ENCODE results near the gene LMAN1L. TPM values are rescaled to one million over a fixed set of nuclear protein-coding genes. Genes with fewer than 3 reads are reported as not detected.
A peak's percentile ranks its signal among the peaks of the same experiment; 100 is the strongest.

Gene LMAN1L
- total and polyA plus RNA-seq, 2 experiments from 2014 or later = not detected

DNA sequence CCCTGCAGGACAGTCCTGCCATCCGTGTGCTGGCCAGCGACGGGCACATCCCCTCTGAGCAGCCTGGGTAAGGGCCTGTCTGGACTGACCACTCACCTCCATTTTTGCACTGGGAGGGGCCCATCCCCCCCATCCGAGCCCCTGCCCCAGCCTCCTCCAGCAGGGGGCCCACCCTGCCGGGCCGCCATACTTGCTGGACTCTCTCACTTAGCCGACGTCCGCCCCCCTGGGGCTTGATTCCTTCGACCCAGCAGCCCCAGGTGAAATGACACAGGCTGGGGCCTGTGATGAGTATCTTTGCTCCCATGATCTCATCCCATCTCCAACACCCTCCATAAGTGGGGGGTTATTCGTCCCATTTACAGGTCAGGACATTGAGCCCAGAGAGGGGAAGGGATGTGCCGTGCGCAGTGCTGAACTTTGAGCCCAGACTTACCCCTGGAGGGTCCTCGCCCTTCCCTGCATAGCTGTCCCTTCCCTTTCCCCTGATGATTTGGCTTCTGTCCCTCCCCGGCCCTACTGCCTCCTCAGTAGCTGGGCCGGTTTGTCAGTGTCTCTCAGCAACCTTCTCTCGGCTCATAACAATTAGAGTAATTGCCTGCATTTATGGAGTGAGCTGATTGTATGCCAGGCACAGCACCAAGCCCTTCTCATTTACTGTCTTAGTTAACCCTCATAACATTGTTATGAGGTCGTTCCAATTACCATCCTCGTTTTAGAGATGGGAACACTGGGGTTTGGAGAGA lies 4.2 kb downstream of the LMAN1L start:
- Histone ChIP-seq H3K9ac (no peak overlapping the region), H3F3A (ENCODE audit: insufficient read depth) (no peaks in the 10 kb centered on the region), H3K27ac (no peak overlapping the region), H3K9me2 (ENCODE audit: insufficient read depth) (no peaks in the 10 kb centered on the region), H3K27me3 (replicated peaks; ENCODE audit: insufficient read depth) (no peaks in the 10 kb centered on the region), H2AFZ (no peak overlapping the region), H3K9me3 (ENCODE audit: low read depth) (no peaks in the 10 kb centered on the region), H3K79me2 (ENCODE audit: insufficient read depth) (no peaks in the 10 kb centered on the region), H3K4me1 (ENCODE audit: insufficient read depth) (no peaks in the 10 kb centered on the region; the same call in 1 of the 2 replicates), H4K20me1 (ENCODE audit: insufficient read depth) (no peaks in the 10 kb centered on the region), H3K36me3 (ENCODE audit: low read depth) (no peaks in the 10 kb centered on the region), H3K4me3 (no peak overlapping the region), H3K4me2 (ENCODE audit: unreplicated experiment) (no peak overlapping the region)
- TF ChIP-seq EZH2 (IDR thresholded peaks at IDR 0.05; ENCODE audit: insufficient read depth, poor library complexity, severe bottlenecking) = no peak
- TF ChIP-seq EZH2phosphoT487 (IDR thresholded peaks at IDR 0.05; ENCODE audit: insufficient read depth, low read depth) = no peak
- WGBS, 2 experiments (ENCODE audit: low coverage in 1 of 2, low lambda C conversion rate in 2 of 2, missing lambda C conversion rate in 2 of 2) = 39 to 42% methylated on average over 16 to 19 of the region's 19 CpGs
- DNase-seq = no peak
- in situ Hi-C loops (cut with MboI) = no loop called here

GRCh38 chr15:74817370-74817737 lies 4.7 kb downstream of the LMAN1L start:
- in situ Hi-C loops (cut with MboI) = no loop called here
- Histone ChIP-seq H3K9me2 (ENCODE audit: insufficient read depth) (no peaks in the 10 kb centered on the region), H3K36me3 (ENCODE audit: low read depth) (no peaks in the 10 kb centered on the region), H3K9me3 (ENCODE audit: low read depth) (no peaks in the 10 kb centered on the region), H3K4me2 (ENCODE audit: unreplicated experiment) (no peak overlapping the region), H2AFZ (no peak overlapping the region), H3K27me3 (replicated peaks; ENCODE audit: insufficient read depth) (no peaks in the 10 kb centered on the region), H3F3A (ENCODE audit: insufficient read depth) (no peaks in the 10 kb centered on the region), H3K4me3 (no peak overlapping the region), H4K20me1 (ENCODE audit: insufficient read depth) (no peaks in the 10 kb centered on the region), H3K9ac (no peak overlapping the region), H3K27ac (no peak overlapping the region), H3K4me1 (ENCODE audit: insufficient read depth) (no peaks in the 10 kb centered on the region; the same call in 1 of the 2 replicates), H3K79me2 (ENCODE audit: insufficient read depth) (no peaks in the 10 kb centered on the region)
- no peak for TF ChIP-seq EZH2phosphoT487 (IDR thresholded peaks at IDR 0.05; ENCODE audit: insufficient read depth, low read depth)
- TF ChIP-seq EZH2 (IDR thresholded peaks at IDR 0.05; ENCODE audit: insufficient read depth, poor library complexity, severe bottlenecking) = no peak
- WGBS, 2 experiments (ENCODE audit: low coverage in 1 of 2, low lambda C conversion rate in 2 of 2, missing lambda C conversion rate in 2 of 2) = 23 to 25% methylated on average over 9 of the region's 9 CpGs
- peak; percentile 60 for DNase-seq

DNA sequence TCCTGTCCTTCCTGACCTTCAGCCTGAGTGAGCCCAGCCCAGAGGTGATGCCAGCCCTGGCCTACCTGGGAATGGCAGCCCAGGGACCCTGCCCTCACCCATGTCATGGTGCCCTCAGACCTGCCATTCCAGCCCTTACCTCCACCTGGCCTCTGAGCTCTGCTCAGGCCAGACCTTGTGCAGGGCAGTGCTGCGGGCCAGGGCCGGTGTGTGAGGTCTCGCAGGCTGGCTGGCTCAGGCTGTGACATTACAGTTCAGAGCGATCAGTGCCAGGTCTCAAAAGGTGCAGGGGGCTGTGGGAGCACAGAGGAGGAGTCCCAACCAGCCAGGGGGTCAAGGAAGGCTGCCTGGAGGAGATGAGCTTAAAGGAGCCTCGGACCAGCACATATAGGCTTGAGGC lies 7.4 kb downstream of the LMAN1L start:
- H3K36me3 ChIP-seq (ENCODE audit: low read depth) = no peaks in the 10 kb centered on the region

GRCh38 chr15:74821091-74821789 lies 8.6 kb downstream of the LMAN1L start:
- no peak overlapping the region for H3K27ac ChIP-seq
- H3K4me3 ChIP-seq = no peak overlapping the region
- H3F3A ChIP-seq (ENCODE audit: insufficient read depth) = no peaks in the 10 kb centered on the region
- 41 to 50% methylated on average over 11 of the region's 11 CpGs for WGBS, 2 experiments (ENCODE audit: low coverage in 1 of 2, low lambda C conversion rate in 2 of 2, missing lambda C conversion rate in 2 of 2)
- no peaks in the 10 kb centered on the region for H3K9me2 ChIP-seq (ENCODE audit: insufficient read depth)
- H4K20me1 ChIP-seq (ENCODE audit: insufficient read depth) = no peaks in the 10 kb centered on the region
- no peak overlapping the region for H2AFZ ChIP-seq
- H3K27me3 ChIP-seq (replicated peaks; ENCODE audit: insufficient read depth) = peaks cover 6% of the 10 kb centered on the region; the same call in 1 of the 2 replicates
- in situ Hi-C loops (cut with MboI) = no loop called here
- peak; percentile 29 for DNase-seq
- H3K9me3 ChIP-seq (ENCODE audit: low read depth) = no peaks in the 10 kb centered on the region
- TF ChIP-seq EZH2 (IDR thresholded peaks at IDR 0.05; ENCODE audit: insufficient read depth, poor library complexity, severe bottlenecking) (no peak), EZH2phosphoT487 (IDR thresholded peaks at IDR 0.05; ENCODE audit: insufficient read depth, low read depth) (no peak)
- H3K4me2 ChIP-seq (ENCODE audit: unreplicated experiment) = no peak overlapping the region
- no peaks in the 10 kb centered on the region for H3K79me2 ChIP-seq (ENCODE audit: insufficient read depth)
- no peaks in the 10 kb centered on the region for H3K36me3 ChIP-seq (ENCODE audit: low read depth)
- H3K4me1 ChIP-seq (ENCODE audit: insufficient read depth) = no peaks in the 10 kb centered on the region; the same call in 1 of the 2 replicates
- no peak overlapping the region for H3K9ac ChIP-seq

More for the DNA sequence above, 7.4 kb downstream of the LMAN1L start:
- 0 out of 2 replicates have a peak, but pooled peaks cover 6% of the 10 kb centered on the region for H3K27me3 ChIP-seq (replicated peaks; ENCODE audit: insufficient read depth)
- no peaks in the 10 kb centered on the region for H3K9me2 ChIP-seq (ENCODE audit: insufficient read depth)
- no peak overlapping the region for H3K4me2 ChIP-seq (ENCODE audit: unreplicated experiment)
- H2AFZ ChIP-seq = no peak overlapping the region
- no peaks in the 10 kb centered on the region for H3K79me2 ChIP-seq (ENCODE audit: insufficient read depth)
- H3K9ac ChIP-seq = no peak overlapping the region
- DNase-seq = no peak
- no peak for TF ChIP-seq EZH2 (IDR thresholded peaks at IDR 0.05; ENCODE audit: insufficient read depth, poor library complexity, severe bottlenecking)
- no peak for TF ChIP-seq EZH2phosphoT487 (IDR thresholded peaks at IDR 0.05; ENCODE audit: insufficient read depth, low read depth)
- no peaks in the 10 kb centered on the region for H4K20me1 ChIP-seq (ENCODE audit: insufficient read depth)
- no peaks in the 10 kb centered on the region for H3K9me3 ChIP-seq (ENCODE audit: low read depth)
- no peaks in the 10 kb centered on the region; the same call in 1 of the 2 replicates for H3K4me1 ChIP-seq (ENCODE audit: insufficient read depth)
- in situ Hi-C loops (cut with MboI) = no loop called here
- no peaks in the 10 kb centered on the region for H3F3A ChIP-seq (ENCODE audit: insufficient read depth)
- no peak overlapping the region for H3K4me3 ChIP-seq
- no peak overlapping the region for H3K27ac ChIP-seq
- 91 to 95% methylated on average over 5 of the region's 5 CpGs for WGBS, 2 experiments (ENCODE audit: low coverage in 1 of 2, low lambda C conversion rate in 2 of 2, missing lambda C conversion rate in 2 of 2)

Data from GM23248 (cell line).